Thyroid gland (tissue), 4 donors: ENCODE results near the gene LRCH1. TPM values are rescaled to one million over a fixed set of nuclear protein-coding genes. Genes with fewer than 3 reads are reported as not detected.

Experiments used
- DNase-seq, 2 donors: peaks; one replicate each; pipeline ENCODE4 v3.0.0-alpha.2; 2019
- H3K27ac ChIP-seq, 3 donors: fragments of 200-600 bp; sonication (generic); 1 replicate in 2 of 3; 2 replicates in 1 of 3; pipeline ENCODE4 v1.5.1; 2016 to 2019; ENCODE audit warnings: mild to moderate bottlenecking in 1 of 3, moderate library complexity in 1 of 3
- H3K27me3 ChIP-seq: fragments of 200-600 bp; sonication (generic); one replicate; pipeline ENCODE4 v1.5.1; 2019
- H3K36me3 ChIP-seq, 2 donors: fragments of 200-600 bp; sonication (generic); one replicate each; pipeline ENCODE4 v1.5.1; 2016 to 2019
- H3K4me1 ChIP-seq, 2 donors: fragments of 200-600 bp; sonication (generic); one replicate each; pipeline ENCODE4 v1.5.1; 2017 to 2019
- H3K4me3 ChIP-seq, 3 donors: fragments of 200-600 bp; sonication (generic); replicated peaks in 1 of 3; 1 replicate in 2 of 3; 2 replicates in 1 of 3; pipeline ENCODE4 v1.5.1; 2016; ENCODE audit warnings: mild to moderate bottlenecking in 1 of 3
- H3K9me3 ChIP-seq: fragments of 200-600 bp; sonication (generic); one replicate; pipeline ENCODE4 v1.5.1; 2017
- POLR2A ChIP-seq, 2 donors: fragments of 450-650 bp; IDR thresholded peaks; one replicate each; pipeline ENCODE4 v1.6.1; 2017; ENCODE audit warnings: antibody characterized with exemption in 2 of 2, mild to moderate bottlenecking in 2 of 2, moderate library complexity in 1 of 2
- WGBS, 2 donors: methylation state at CpG; one replicate each; pipeline ENCODE4 v1.1.5; 2017; 5-methylcytosine and 5-hydroxymethylcytosine counted together
- intact Hi-C: fragments of 100-400 bp; cut with DNase I; formaldehyde crosslinking; loops from one replicate; pipeline ENCODE4 v1.15.1; 2023
- total RNA-seq, 4 donors: library from RNA; depleted of rRNA; stranded (reverse); fragments of >200 nt; gene quantifications; one replicate each; pipeline ENCODE4 v1.2.3, GENCODE V29; 2016
- TF ChIP-seq, protein P1 (sequence below), 6 experiments: fragments of 200-600 bp in 3 of 6; fragments of 450-650 bp in 3 of 6; sonication (generic) in 3 of 6; IDR thresholded peaks; one replicate each; pipeline ENCODE4 v1.5.1; 2016 to 2019; ENCODE audit warnings: antibody characterized with exemption in 6 of 6, mild to moderate bottlenecking in 2 of 6, inconsistent platforms in 1 of 6, moderate library complexity in 1 of 6

LRCH1 gene
- total RNA-seq, 4 donors from 2014 or later = 13.5 to 19.3 (median 15.9) TPM

DNA sequence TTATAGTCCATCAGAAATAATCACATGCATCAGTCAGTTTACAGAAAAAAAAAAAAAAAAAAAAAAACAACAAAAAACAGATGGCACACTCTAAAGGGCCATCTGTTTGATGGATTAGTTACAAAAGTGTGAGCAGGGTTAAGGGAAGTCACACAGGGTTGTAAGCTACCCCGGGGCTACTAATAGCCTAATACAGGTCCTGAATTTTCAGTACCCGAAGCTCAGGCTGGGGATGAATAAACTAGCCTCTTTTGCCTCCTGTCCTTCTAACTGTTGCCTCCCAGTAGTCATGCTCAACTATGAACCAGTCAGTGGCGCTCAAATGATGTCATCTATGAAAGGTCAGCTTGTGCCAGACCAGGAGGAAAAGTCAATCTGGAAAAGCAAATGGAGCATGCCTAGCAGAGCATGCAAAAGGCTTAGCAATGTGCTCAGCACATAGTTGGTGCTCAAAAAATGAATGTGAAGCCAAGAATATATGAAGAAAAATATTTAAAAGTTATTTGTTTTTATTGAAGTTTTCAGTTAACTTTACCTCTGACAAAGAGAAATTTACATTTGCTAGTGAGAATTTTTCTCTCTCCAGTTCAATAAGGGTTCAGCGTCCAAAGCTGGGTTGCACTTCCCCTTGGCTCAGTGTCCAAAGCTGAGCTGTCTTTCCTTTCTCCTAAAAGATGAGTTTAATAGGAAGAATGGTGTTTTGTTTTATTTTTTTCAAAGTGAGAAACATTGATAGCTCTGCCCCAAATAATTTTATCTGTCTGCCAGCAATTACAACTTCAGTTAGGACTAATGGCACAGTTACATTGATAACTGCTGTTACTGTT is 30.8 kb upstream of the LRCH1 start:
- Histone ChIP-seq H3K4me3 (no peak overlapping the region), H3K27me3 (no peaks in the 10 kb centered on the region), H3K4me1 (no peaks in the 10 kb centered on the region), H3K36me3 (no peaks in the 10 kb centered on the region), H3K27ac (no peak overlapping the region), H3K9me3 (no peaks in the 10 kb centered on the region)
- no peak for DNase-seq
- TF ChIP-seq, protein P1, sequence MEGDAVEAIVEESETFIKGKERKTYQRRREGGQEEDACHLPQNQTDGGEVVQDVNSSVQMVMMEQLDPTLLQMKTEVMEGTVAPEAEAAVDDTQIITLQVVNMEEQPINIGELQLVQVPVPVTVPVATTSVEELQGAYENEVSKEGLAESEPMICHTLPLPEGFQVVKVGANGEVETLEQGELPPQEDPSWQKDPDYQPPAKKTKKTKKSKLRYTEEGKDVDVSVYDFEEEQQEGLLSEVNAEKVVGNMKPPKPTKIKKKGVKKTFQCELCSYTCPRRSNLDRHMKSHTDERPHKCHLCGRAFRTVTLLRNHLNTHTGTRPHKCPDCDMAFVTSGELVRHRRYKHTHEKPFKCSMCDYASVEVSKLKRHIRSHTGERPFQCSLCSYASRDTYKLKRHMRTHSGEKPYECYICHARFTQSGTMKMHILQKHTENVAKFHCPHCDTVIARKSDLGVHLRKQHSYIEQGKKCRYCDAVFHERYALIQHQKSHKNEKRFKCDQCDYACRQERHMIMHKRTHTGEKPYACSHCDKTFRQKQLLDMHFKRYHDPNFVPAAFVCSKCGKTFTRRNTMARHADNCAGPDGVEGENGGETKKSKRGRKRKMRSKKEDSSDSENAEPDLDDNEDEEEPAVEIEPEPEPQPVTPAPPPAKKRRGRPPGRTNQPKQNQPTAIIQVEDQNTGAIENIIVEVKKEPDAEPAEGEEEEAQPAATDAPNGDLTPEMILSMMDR (IDR thresholded peaks at IDR 0.05) = no peak
- no peak for TF ChIP-seq POLR2A (IDR thresholded peaks at IDR 0.05)
- intact Hi-C loops = no loop called here
- 38 to 58% methylated on average over 4 of the region's 4 CpGs for WGBS, 2 donors

DNA sequence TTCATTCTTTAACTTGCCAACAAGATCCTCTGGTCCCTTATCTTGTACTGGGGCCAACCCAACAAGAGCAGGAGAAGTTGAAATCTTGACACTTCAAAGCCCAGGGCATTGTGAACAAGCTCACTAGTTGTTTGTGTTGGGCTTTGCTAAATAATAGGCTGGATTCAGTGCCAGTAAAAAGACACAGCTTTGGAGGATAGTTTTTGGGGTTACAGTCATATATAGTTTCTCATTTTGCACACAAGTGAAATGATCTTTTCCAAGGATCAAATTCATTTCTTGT is 30.3 kb upstream of the LRCH1 start:
- H3K9me3 ChIP-seq = no peaks in the 10 kb centered on the region
- H3K27me3 ChIP-seq = no peaks in the 10 kb centered on the region
- no peak overlapping the region for H3K4me3 ChIP-seq
- H3K36me3 ChIP-seq = no peaks in the 10 kb centered on the region
- no peak for DNase-seq
- no peaks in the 10 kb centered on the region for H3K4me1 ChIP-seq
- TF ChIP-seq POLR2A (IDR thresholded peaks at IDR 0.05) = no peak
- TF ChIP-seq, protein P1 (IDR thresholded peaks at IDR 0.05) = no peak
- intact Hi-C loops = no loop called here
- no peak overlapping the region for H3K27ac ChIP-seq

DNA sequence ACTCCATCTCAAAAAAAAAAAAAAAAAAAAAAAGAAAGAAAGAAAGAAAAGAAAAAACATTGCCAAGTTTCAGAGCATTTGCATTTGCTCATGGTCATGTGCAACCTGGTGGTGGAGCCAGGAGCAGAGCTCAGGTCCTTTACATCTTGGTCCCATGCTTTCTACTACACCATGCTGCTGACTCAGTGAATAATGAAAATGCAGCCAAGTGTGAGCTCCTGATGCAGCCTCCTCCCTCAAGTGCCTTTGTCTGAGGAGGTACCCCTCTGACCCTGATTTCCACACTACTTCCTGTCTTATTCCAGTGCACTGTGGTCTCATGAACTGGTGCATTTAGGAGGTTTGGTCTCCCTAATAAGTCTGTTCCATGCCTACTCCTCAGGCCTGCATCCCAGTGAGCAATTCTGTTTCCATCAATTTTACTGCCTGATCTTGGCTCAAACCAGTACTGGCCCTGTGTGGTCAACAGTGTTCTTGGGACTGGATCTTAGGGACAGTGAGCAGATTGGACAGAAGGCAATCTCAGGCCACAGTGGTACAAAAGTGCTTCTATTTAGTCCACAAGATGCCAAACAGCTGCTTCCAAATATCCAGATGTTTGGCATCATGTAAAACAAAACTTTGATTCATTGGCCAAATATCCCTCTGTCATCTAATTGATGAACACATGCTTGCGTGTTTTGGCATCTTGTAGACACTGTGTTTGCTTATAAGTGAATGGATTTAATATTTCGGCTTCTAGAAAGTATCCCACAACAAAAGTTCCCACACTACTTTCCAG is 28.8 kb upstream of the LRCH1 start:
- Histone ChIP-seq H3K36me3 (no peaks in the 10 kb centered on the region), H3K4me3 (no peak overlapping the region), H3K4me1 (no peaks in the 10 kb centered on the region), H3K27me3 (no peaks in the 10 kb centered on the region), H3K9me3 (no peaks in the 10 kb centered on the region), H3K27ac (no peak overlapping the region)
- TF ChIP-seq, protein P1 (IDR thresholded peaks at IDR 0.05) = no peak
- TF ChIP-seq POLR2A (IDR thresholded peaks at IDR 0.05) = no peak
- intact Hi-C loops = no loop called here
- DNase-seq = no peak
- WGBS, 2 donors = 79 to 88% methylated on average over 2 of the region's 2 CpGs

DNA sequence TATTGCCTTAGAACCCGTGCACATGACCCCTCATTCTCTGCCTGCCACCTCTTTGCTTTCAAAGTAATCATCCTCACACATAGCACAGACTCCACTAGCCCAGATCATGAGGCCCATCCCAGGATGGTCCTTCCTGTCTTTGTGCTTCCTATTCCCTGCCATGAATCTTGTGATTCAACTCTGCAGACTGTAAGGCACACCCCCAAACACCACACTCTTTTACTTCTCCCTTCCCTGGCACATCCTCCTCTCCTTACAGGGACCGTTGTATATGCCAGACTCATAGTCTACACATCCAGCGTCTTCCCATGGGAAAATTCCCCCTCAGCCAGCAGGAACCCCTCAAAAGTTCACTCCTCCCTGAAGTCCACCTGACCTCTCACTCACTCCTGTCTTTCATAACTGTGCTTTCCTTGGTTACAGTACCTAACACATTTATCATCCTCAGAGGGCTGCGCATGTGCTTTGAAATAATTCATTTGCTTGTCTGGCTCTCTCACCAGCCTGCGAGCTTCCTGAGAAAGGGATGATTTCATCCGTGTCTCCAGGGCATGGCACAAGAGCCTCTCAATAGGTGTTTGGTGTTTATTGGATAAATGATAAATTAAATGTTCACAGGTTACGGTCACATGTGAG is 26.8 kb upstream of the LRCH1 start:
- DNase-seq = no peak
- H3K27ac ChIP-seq = no peak overlapping the region
- H3K27me3 ChIP-seq = no peaks in the 10 kb centered on the region
- intact Hi-C loops = no loop called here
- no peaks in the 10 kb centered on the region for H3K36me3 ChIP-seq
- H3K4me1 ChIP-seq = no peaks in the 10 kb centered on the region
- no peak for TF ChIP-seq POLR2A (IDR thresholded peaks at IDR 0.05)
- TF ChIP-seq, protein P1 (IDR thresholded peaks at IDR 0.05) = no peak
- WGBS, 2 donors = 73 to 77% methylated on average over 7 of the region's 7 CpGs
- H3K4me3 ChIP-seq = no peak overlapping the region
- H3K9me3 ChIP-seq = no peaks in the 10 kb centered on the region

DNA sequence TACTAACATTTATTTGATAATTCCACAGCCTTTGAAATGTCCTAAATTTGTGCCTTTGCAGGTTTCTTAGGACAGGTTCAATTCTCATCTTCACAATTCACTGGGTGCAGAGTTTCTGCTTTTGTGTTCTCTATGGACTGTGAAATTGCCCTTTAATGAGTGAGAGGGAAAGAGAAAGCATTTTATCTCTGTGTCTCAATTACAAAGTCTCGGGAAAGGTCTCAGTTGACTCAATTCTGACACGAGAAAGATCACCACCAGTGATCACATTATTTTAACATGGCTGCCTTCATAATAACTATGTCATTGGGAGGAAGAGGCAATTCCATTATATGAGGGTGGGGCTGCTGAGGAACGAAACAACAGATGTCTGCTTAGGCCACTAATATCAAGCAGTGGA is 26.2 kb upstream of the LRCH1 start:
- Histone ChIP-seq H3K36me3 (no peaks in the 10 kb centered on the region), H3K27me3 (no peaks in the 10 kb centered on the region), H3K27ac (no peak overlapping the region), H3K4me1 (no peaks in the 10 kb centered on the region), H3K4me3 (no peak overlapping the region), H3K9me3 (no peaks in the 10 kb centered on the region)
- WGBS, 2 donors = 59 to 60% methylated on average over 3 of the region's 3 CpGs
- intact Hi-C loops = no loop called here
- no peak for DNase-seq
- TF ChIP-seq POLR2A (IDR thresholded peaks at IDR 0.05) = no peak
- TF ChIP-seq, protein P1 (IDR thresholded peaks at IDR 0.05) = no peak
